Mesenteric fat pad (tissue), 1 donor: ENCODE data around the gene ALKBH8. TPM values are rescaled to one million over a fixed set of nuclear protein-coding genes. Genes with fewer than 3 reads are reported as not detected.
"Not testable (repeated sequence)": the region's sequence is repeated elsewhere in the genome, so short reads cannot be mapped to it uniquely, and the experiment has no call there.

Experiments
- DNase-seq: peaks from one replicate; pipeline ENCODE4 v3.0.0-alpha.2; 2020; ENCODE audit warnings: low spot score
- total RNA-seq: library from RNA; stranded (reverse); fragmentation: NEBNext Ultra II Directional; extraction: Animal tissue kit (Norgen Biotek cat#: 25700); gene quantifications from one replicate; pipeline ENCODE4 v1.2.1, GENCODE V29; 2021
- donor health status: DM: yes; HTN: yes; CAD: no.

ALKBH8 gene
- total RNA-seq, 1 donor from 2014 or later: 6.4 TPM

DNA sequence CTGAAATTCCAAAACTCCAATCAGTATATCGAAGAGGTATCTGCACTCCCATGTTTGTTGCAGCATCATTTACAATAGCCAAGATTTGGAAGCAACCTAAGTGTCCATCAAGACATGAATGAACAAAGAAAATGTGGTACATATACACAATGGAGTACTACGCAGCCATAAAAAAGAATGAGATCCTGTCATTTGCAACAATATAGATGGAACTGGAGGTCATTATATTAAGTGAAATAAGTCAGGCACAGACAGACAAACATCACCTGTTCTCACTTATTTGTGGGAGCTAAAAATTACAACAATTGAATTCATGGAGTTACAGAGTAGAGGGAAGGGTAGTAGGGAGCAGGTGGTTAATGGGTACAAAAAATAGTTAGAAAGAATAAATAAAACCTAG lies 13.6 kb upstream of the ALKBH8 start:
- not testable (repeated sequence) for DNase-seq

DNA sequence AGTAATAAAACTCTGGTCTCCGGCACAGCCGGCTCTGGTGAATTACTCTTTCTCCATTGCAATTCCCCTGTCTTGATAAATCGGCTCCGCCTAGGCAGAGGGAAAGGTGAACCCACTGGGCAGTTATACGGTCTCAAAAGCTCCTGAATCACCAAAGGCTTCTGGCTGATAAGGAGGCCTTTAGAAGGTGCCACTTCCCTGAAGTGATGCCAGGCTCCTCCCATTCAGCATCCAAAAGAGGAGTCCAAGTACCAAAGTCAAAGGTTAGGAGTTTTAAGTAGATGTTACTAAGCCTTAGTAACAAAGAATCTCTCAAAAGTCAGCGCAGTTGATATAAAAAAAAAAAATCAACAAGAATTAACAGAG lies 11.8 kb upstream of the ALKBH8 start:
- DNase-seq: no peak

DNA sequence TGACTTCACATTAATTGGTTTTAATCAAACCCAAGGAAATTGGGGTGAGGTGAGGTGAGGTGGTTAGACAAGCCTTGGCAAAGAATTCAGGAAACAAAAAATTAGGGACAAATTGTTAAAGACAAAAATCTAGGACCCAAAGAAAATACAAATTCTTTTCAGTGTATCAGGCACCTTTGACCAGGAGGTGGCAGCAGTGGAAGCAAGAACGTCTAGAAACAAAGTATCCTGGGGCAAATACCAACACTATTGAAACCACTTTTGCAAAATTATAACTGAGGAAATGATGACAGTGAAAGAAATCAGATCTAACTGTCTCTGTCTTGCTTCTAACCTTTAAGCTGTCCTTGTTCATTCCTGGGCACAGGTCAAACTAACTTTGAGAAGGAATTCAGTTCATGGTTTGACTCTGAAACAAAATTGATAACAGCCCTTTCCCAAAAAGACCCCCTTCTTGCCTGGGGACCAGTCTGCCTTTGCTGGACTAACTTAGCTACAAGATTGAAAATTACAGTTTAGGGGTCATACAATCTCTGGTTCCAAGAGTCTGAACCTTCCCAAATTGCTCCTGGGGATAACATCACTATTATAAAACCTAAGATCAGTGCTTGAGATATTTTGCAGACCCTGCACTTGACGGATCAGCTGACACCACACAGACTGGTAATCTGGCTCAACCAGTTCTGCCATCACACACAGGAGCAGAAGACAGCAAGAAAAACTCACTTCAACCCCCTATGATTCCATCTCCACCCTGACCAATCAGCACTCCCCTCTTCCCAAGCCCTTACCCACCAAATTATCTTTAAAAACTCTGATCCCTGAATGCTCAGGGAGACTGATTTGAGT lies 11.2 kb upstream of the ALKBH8 start:
- not testable (repeated sequence) for DNase-seq

DNA sequence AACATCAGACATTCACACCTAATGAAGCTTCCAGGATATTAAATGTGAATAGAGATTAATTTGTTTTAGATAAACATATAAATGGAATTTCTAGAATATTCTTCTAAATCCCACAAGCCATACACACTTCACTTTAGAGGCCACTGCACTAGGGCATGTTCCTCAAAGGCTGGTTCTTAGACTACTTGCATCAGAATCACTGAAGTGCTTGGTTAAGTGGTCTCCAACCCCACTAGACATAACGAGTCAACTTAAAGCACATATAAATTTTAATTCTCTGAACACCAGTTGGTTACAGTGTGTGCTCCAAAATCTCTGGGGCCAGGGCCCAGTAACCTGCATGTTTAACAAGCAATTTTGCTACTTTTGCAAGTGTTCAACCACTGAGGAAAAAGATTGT lies 7.9 kb upstream of the ALKBH8 start:
- no peak for DNase-seq

DNA sequence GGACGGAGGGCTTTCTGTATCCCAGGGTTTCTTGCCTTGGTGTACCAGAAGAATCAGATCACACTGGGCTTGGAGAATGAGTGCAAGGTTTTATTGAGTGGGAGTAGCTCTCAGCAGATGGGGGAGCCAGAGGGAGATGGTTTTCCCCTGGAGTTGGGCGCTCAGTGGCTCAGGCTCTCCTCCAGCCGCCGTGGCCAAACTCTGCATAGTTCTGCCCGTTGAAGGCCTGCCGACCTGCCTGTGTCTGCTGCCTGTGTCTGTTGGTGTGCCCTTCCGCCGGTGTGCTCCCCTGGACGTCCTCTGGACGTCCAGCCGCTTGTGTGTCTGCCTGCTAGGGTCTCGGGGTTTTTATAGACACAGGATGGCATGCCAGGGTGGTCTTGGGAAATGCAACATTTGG lies 4.5 kb upstream of the ALKBH8 start:
- DNase-seq: no peak

DNA sequence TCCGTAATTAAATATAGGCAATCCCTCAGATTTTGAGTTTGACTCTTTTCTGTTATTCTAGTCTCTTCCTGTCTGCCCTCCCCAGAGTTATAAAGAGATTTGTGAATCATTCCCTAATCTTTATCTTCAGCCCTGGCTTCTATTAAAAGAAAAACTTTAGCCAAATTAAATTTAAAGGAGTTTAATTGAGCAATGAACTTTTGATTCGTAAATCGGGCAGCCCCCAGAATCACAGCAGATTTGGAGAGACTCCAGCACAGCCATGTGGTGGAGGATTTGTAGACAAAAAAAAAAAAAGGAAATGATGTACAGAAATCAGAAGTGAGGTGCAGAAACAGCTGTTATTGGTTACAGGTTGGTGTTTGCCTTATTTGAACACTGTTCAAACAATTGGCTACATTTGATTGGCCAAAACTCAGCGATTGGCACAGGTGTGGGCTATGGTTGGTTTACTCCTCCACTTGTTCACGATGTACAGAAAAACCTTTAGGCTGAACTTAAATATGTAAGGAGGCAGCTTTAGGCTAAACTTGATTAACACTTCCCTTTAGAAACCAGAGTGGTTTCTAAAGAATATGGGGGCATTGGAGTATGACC lies 2.3 kb upstream of the ALKBH8 start:
- DNase-seq: no peak

DNA sequence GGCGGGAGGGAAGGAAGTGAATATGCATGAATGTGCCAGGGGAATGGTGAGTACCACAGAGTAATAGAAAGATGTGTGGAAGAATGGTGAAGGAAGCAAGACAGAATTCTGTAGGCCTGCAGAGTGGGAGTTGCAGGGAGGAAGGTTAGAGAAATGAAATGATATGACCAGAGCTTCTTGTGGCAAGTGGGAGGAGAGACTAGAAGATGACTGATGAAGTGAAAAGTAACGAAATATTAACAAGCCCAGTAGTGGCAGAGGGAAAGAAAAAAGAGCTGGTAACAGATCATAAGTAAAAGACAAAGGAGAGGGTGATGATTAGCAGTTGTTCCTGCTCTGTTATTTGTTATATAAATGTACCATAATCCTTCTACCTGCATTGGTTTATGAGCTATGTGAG lies 1.0 kb upstream of the ALKBH8 start:
- DNase-seq: no peak

DNA sequence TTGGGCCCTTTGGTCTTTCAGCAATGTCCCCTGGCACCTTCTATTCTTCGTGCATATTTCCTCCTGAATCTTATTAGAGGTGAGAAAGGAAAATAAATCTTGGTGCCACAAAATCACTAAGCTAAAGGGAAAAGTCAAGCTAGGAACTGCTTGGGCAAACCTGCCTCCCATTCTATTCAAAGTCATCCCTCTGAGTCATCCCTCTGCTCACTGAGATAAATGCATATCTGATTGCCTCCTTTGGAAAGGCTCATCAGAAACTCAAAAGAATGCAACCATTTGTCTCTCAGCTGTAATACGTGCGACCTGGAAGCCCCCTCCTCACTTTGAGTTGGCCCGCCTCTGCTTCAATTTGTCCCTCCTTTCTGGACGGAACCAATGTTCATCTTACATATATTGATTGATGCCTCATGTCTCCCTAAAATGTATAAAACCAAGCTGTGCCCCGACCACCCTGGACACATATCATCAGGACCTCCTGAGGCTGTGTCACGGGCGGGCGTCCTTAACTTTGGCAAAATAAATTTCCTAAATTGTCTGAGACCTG lies 493 bp upstream of the ALKBH8 start:
- not testable (repeated sequence) for DNase-seq

DNA sequence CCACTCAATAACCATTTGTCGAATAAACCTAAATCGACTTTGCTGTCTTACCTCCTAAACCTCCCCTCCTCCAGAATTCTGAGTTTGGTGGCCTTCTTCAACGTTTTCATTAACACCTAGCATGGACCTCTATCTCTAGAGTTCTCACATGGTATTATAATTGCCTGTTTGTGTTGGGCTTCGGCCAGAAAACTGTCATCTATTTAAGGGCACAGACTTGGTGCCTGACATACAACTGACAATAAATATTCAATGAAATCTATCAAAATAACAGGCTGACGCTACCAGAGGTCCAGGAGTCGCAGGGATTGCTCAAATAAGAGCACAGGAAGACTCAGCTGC lies 687 bp downstream of the ALKBH8 start:
- no peak for DNase-seq

DNA sequence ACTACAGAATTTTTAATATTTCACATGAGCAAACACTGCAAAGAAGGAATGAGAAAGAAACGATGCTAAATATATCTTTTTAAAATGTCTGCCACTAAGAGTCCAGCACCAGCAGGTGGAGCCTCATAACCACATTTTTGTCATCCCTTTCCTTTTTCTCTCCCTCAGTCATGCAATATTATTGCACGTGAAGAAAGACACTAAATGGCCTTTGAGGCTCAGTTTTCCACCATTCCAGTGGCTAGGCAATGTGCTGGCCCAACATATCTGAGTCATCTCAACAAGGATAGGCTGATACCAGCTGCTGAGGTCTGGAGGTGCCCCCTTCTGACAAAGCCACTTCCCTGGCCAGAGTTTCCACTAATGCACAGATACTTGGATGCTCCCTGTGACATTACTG lies 1.8 kb downstream of the ALKBH8 start:
- no peak for DNase-seq

DNA sequence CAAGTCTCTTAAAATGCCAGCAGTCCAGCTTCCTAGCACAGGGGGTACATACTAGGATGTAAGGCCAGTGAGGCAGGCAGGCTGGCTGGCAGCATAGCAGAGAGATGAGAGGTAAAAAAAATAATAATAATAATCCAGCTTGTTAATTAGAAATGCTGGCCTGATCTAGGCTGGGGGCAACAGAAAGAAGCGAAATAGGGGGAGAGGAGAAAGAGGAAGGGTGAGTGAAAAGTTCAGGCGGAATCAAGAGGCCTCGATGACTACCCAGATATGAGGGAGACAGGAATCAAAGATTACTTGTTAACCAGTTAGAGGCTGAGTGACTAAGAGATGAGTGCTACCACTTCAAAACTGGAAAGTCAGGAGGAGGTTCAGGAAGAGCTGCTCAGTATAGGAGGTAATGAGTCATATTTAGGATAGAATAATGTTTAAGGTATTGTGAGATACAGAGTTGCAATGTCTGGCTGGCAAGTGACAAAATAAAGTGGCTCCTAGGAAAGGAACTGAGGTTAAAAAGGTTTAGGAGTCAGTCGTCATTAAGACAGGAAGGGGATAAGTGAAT lies 2.8 kb downstream of the ALKBH8 start:
- no peak for DNase-seq

DNA sequence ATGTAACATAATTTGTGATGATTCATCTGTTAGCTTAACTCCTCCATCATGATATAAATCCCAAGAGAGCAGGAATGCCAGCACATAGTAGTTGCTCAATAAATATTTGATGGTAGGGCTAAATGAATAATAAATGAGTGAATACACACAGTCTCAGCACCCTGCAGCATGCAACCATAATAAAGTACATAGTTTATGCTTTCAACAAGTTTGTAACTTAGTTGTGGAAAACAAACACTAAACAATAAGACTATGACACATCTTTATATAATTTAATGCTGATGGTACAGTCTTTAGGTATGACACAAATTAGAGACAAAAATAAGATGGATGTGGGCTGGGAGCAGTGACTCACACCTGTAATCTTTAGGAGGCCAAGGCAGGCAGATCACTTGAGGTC lies 3.8 kb downstream of the ALKBH8 start:
- no peak for DNase-seq

DNA sequence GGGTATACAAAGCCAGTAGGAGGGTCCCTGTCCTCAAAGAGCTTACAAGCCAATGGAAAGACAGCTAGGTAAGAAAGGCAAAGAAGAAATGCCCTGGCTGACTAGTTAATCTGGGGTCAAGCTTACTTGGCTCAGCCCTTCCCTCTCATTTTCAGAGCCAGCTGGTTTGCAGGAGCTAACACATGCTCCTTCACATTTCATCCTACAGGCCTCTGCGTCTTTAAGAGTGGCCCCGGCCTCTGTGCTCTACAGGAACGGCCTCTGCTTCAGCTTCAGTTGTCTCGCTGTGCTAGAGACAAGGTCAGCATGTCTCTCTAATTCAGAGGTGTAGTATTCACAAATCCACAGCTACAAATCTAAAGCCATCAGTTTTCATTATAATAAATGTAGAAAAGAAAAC lies 15.2 kb downstream of the ALKBH8 start:
- DNase-seq: no peak

DNA sequence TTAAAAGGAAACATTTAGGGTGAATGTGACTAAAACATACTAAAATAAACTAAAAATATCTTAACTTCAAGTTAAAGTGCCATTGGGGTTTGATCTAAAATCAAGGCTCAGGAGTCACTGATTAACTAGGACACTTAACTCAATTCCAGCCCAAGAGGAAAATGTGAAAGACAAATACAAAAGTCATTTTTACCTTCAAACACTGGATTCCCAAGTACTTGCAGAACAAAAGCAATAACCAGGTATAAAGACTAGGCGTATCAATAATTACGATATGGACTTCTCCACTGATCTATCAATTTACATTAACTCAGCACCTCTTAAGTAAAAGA lies 15.6 kb downstream of the ALKBH8 start:
- DNase-seq: no peak

DNA sequence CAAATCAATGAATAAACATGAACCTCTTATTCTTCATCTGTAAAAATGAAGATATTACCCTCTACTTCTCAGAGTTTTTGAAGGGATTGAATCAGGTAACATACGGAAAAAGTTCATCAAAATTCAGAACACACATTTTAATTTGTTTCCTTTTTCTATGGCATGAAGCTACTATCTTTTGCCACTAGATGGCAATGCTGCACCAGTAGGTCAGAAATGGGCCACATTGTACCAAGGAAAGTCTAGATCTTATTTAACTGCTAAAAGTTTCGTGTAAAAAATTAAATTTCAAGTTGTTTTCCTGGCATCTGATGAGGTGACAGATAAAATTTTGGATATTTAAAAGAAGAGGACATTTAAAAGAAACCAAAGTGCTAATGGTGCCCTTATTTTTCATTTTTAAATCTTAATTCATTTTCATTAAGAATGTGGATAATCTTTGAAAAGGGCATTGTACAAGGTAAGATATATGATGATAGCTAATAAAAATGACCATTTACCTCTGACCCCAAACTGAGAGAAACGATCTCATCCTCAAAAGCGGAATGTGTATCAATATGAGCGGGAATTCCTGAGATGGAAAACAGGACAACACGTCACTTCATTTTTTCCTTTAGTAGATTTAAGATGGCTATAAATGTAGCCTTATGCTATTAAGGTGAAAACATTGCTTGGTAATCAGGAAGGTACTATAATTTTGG lies 16.1 kb downstream of the ALKBH8 start:
- DNase-seq: no peak

DNA sequence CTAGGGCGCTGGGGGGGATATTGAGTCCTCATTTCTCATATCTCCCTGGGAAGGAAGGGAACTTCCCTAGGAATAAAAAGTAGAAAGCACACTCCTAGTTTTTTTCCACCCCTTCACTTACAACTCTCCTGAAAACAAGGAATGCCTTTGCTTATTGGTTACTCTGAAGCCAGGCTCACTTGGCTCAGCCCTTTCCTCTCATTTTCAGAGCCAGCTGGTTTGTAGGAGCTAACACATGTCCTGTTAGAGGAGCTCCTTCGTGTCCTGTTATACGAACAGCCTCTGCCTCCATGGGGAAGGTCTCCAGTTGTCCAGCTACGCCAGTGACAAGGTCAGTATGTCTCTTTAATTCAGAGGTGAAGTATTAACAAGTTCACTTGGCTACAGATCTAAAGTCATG lies 17.6 kb downstream of the ALKBH8 start:
- no peak for DNase-seq

DNA sequence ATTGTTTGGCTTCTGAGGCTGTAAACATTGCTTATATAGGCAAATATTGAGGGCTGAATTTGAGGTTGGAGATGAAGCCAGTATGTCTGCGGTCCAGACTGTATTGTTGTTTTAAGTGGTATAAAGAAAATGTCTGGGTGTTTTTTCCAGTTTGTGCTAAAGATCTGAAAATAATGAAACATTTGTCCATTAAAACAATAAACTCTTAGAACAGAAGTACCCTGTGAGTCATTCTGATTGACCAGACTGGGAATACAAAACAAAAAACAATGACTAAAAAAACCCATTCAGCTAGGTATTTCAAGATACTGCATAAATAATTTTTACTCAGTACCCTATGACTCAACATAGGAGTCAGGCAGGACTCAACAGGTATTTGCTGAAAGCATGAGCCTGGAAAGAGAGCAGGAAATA lies 20.4 kb downstream of the ALKBH8 start:
- DNase-seq: no peak

DNA sequence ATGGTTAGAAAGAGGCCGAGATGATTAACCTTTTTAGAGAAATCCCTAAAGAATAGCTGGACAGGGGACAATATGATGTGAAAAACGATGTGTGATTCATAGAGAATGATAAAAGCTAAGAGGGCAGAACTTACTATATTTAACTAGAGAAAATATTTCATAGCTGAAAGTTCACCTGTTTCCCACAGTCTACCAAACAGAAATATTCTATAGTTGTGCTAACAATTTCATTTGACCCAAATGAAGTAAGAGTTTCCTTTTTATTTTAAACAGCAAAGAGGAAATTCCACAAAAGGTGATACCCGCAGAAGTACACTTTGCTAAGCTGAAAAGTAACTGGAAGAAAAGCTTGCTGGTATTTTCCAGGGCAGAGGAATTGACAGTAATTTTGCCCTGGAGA lies 26.7 kb downstream of the ALKBH8 start:
- DNase-seq: no peak

DNA sequence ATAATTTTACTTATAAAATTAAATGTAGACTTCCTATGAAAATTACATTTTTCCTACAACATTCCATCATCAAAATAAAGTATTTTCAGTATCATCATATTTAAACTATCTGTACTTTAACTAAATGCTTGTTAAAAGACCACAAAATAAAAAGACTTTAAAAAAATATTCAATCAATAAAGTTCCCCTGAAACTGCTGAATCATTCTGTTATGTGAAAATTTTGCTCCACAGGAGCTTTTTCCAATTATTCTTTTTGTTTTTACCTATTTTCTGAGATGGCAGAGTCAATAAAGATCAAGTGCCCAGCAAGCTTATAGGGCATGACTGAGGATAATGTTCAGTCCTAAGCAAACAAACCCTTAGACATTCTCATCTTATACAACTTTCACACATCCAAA lies 27.3 kb downstream of the ALKBH8 start:
- DNase-seq: no peak

DNA sequence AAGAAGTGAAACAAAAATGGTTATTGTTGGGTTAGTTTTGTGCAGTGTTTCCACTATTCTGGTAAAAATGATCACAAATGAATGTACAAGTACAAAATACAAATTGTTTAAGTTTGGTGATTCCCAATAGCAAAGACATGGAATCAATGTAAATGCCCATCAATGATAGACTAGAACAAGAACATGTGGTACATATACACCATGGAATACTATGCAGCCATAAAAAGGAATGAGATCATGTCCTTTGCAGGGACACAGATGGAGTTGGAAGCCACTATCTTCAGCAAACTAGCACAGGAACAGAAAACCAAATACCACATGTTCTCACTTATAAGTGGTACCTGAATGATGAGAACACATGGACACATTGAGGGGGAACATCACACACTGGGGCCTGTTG lies 28.4 kb downstream of the ALKBH8 start:
- not testable (repeated sequence) for DNase-seq

DNA sequence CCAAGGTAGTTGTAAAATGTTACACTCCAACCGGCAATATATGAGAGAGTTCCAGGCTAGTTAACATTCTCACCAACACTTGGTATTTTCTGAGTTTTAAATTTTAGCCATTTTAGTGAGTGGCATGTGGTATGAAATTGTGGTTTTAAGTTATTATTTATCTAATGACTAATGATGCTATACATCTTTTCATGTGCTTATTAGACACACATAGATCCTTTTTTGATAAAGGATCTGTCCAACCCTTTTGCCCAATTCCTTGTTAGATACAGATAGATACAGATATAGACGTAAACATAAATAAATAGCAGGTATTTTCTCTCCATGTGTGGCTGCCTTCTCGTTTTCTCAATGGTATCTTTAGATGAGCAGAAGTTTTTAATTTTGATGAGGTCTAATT lies 39.3 kb downstream of the ALKBH8 start:
- DNase-seq: no peak

DNA sequence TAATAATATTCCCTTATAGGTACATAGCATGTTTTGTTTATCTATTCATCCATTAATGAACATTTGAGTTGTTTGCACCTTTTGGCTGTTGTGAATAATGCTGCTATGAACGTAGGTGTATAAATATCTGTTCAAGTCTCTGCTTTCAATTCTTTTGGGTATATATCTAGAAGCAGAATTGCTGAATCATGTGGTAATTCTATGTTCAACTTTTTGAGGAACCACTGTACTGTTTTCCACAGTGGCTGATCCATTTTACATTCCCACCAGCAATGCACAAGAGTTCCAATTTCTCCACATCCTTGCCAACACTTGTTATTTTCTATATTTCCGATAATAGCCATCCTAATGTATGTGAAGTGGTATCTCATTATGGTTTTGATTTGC lies 56.7 kb downstream of the ALKBH8 start:
- DNase-seq: no peak
